ENCODE results near the gene TLCD2.

GRCh38 chr17:1736348-1737281, 26.4 kb upstream of the TLCD2 start:
- TF ChIP-seq CTCF (IDR thresholded peaks at IDR 0.05) (no peak), POLR2A (IDR thresholded peaks at IDR 0.05) (no peak)

Data from heart left ventricle (tissue), 13 donors.